Measurements from ENCODE around the gene ZNF532. TPM values are rescaled to one million over a fixed set of nuclear protein-coding genes. Genes with fewer than 3 reads are reported as not detected.

ZNF532 gene
- total RNA-seq, 4 donors from 2014 or later = 80.2 to 111 (median 109) TPM

DNA sequence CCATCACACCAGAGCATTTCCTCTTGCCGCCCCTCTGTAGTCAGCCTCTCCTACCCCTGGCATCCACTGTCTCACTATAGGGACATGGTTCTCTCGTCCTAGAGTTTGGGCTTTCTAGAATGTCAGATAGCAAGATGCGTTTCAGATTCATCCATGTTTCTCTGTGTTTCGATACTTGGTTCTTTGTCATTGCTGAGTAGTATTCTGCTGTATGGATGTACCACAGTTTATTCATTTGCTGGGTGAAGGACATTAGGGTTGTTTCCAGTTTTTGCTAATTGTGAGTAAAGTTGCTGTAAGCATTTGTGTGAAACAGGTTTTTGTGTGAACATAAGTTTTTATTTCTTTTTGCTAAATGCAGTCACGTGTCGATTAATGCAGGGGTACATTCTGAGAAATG, 3.8 kb downstream of the ZNF532 start:
- WGBS, 2 donors = 95 to 98% methylated on average over 6 of the region's 6 CpGs
- TF ChIP-seq POLR2A (IDR thresholded peaks at IDR 0.05) = no peak
- TF ChIP-seq, protein P1, sequence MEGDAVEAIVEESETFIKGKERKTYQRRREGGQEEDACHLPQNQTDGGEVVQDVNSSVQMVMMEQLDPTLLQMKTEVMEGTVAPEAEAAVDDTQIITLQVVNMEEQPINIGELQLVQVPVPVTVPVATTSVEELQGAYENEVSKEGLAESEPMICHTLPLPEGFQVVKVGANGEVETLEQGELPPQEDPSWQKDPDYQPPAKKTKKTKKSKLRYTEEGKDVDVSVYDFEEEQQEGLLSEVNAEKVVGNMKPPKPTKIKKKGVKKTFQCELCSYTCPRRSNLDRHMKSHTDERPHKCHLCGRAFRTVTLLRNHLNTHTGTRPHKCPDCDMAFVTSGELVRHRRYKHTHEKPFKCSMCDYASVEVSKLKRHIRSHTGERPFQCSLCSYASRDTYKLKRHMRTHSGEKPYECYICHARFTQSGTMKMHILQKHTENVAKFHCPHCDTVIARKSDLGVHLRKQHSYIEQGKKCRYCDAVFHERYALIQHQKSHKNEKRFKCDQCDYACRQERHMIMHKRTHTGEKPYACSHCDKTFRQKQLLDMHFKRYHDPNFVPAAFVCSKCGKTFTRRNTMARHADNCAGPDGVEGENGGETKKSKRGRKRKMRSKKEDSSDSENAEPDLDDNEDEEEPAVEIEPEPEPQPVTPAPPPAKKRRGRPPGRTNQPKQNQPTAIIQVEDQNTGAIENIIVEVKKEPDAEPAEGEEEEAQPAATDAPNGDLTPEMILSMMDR (IDR thresholded peaks at IDR 0.05) = no peak
- no peaks in the 10 kb centered on the region for H3K9me3 ChIP-seq
- no peak overlapping the region for H3K27ac ChIP-seq
- intact Hi-C loops (cut with DNase I) = no loop called here
- DNase-seq = no peak
- H3K27me3 ChIP-seq = no peaks in the 10 kb centered on the region
- peaks cover 0 to 12% of the 10 kb centered on the region in 2 donors for H3K36me3 ChIP-seq
- peaks cover 28 to 48% of the 10 kb centered on the region in 2 donors for H3K4me1 ChIP-seq
- no peak overlapping the region for H3K4me3 ChIP-seq (replicated peaks in 1 of 3)

GRCh38 chr18:58870130-58870529, 5.5 kb downstream of the ZNF532 start:
- Histone ChIP-seq H3K27ac (peak overlapping the region in 1 of 3 donors; percentile 24), H3K9me3 (no peaks in the 10 kb centered on the region), H3K4me1 (peaks cover 20 to 32% of the 10 kb centered on the region in 2 donors), H3K4me3 (replicated peaks in 1 of 3) (no peak overlapping the region), H3K36me3 (peaks cover 0 to 12% of the 10 kb centered on the region in 2 donors), H3K27me3 (no peaks in the 10 kb centered on the region)
- intact Hi-C loops (cut with DNase I) = no loop called here
- TF ChIP-seq, protein P1 (IDR thresholded peaks at IDR 0.05) = no peak
- no peak for TF ChIP-seq POLR2A (IDR thresholded peaks at IDR 0.05)
- WGBS, 2 donors = 65 to 75% methylated on average over 5 of the region's 5 CpGs
- DNase-seq = peak; percentile 23 to 36

DNA sequence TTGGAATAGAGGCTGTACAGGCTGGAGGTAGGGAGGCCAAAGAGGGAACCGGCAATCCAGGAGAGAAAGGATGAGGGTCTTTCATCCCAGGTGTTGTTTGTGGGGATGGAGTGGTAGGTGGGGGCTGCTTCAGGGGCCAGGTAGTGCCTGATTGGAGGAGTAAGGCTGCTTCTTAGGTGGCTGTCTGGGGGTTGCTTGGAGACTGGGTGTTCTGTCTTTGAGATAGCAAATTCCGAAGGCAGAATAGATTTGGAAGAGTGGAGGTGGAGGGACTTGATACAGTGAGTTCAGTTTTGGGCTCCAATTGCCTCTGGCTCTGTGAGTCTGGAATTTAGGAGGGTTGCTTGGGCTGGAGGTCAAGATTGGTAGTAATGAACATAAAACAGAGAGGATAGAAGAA, 5.9 kb downstream of the ZNF532 start:
- 79 to 86% methylated on average over 2 of the region's 2 CpGs for WGBS, 2 donors
- Histone ChIP-seq H3K4me3 (replicated peaks in 1 of 3) (no peak overlapping the region), H3K4me1 (peaks cover 15 to 27% of the 10 kb centered on the region in 2 donors), H3K27ac (peak overlapping the region in 1 of 3 donors; percentile 26), H3K36me3 (peaks cover 0 to 12% of the 10 kb centered on the region in 2 donors), H3K9me3 (no peaks in the 10 kb centered on the region), H3K27me3 (no peaks in the 10 kb centered on the region)
- TF ChIP-seq, protein P1 (IDR thresholded peaks at IDR 0.05) = no peak
- TF ChIP-seq POLR2A (IDR thresholded peaks at IDR 0.05) = no peak
- DNase-seq = no peak
- intact Hi-C loops (cut with DNase I) = no loop called here

DNA sequence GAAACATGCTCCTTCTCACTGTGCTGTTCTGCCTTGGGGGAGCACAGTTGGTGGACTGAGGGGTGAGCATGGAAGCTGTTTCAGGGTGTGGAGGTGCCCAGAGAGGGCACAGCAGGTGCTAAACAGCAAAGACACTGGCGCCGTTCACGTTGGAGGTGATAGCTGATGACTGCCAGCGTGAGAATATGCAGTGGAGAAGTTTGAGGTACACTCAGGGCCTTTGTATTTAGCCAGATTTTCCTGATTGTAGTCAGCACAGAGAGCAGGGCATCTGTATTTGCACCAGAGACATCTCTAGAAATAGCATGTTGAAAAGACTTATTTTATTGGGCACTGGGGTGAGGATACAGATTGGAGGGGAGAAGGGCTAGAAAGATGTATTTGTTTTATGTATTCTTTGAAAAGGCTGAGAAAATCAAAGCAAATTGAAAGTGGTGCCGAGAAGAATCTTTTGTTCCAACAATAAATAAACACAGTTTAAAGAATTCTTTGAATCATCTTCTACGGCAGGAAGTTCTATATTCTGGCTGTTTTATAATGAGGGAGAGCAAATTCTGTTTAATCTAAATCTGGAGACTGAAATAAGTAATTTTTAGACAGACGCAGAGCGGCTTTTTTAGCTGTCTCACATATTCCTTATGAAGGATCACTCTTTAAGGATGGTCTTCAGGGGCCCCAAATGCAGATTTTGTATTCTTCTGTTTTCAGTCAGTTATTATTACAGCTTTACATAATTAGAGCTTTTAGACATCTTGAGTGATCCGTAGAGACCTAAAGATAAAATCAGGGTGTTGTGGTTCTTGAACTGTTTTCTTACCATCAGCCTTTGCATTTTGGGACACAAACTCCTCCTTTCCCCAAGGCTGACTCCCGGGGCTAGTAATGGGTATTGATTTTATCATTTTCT, 7.1 kb downstream of the ZNF532 start:
- H3K9me3 ChIP-seq = no peaks in the 10 kb centered on the region
- 70 to 76% methylated on average over 9 to 10 of the region's 10 CpGs for WGBS, 2 donors
- DNase-seq = no peak
- intact Hi-C loops (cut with DNase I) = no loop called here
- H3K36me3 ChIP-seq = peaks cover 0 to 12% of the 10 kb centered on the region in 2 donors
- peaks cover 4 to 15% of the 10 kb centered on the region in 2 donors for H3K4me1 ChIP-seq
- TF ChIP-seq, protein P1 (IDR thresholded peaks at IDR 0.05) = no peak
- TF ChIP-seq POLR2A (IDR thresholded peaks at IDR 0.05) = no peak
- H3K27me3 ChIP-seq = no peaks in the 10 kb centered on the region
- no peak overlapping the region for H3K4me3 ChIP-seq (replicated peaks in 1 of 3)
- H3K27ac ChIP-seq = peak overlapping the region in 1 of 3 donors; percentile 26

GRCh38 chr18:58878640-58879039, 14.0 kb downstream of the ZNF532 start:
- no peak for DNase-seq
- no peaks in the 10 kb centered on the region for H3K4me1 ChIP-seq
- 94 to 100% methylated on average over 3 of the region's 3 CpGs for WGBS, 2 donors
- no peak for TF ChIP-seq POLR2A (IDR thresholded peaks at IDR 0.05)
- TF ChIP-seq, protein P1 (IDR thresholded peaks at IDR 0.05) = no peak
- intact Hi-C loops (cut with DNase I) = no loop called here
- H3K27ac ChIP-seq = peak overlapping the region in 1 of 3 donors; percentile 18
- H3K27me3 ChIP-seq = no peaks in the 10 kb centered on the region
- H3K9me3 ChIP-seq = no peaks in the 10 kb centered on the region
- no peak overlapping the region for H3K4me3 ChIP-seq (replicated peaks in 1 of 3)
- H3K36me3 ChIP-seq = peaks cover 0 to 6% of the 10 kb centered on the region in 2 donors
